Esophagus (tissue), 2 donors: ENCODE data around the gene TRMT61A. TPM values are rescaled to one million over a fixed set of nuclear protein-coding genes. Genes with fewer than 3 reads are reported as not detected.
"Not testable (repeated sequence)": the region's sequence is repeated elsewhere in the genome, so short reads cannot be mapped to it uniquely, and the experiment has no call there.

Source experiments
- H3K27ac ChIP-seq, 2 donors: one replicate each; pipeline ENCODE4 v1.5.1; 2013; ENCODE audit warnings: low read depth in 2 of 2, mild to moderate bottlenecking in 2 of 2, inconsistent platforms in 1 of 2, low read length in 1 of 2, moderate library complexity in 1 of 2
- H3K27me3 ChIP-seq, 2 donors: one replicate each; pipeline ENCODE4 v1.6.1; 2013; ENCODE audit warnings: low read length in 2 of 2, control low read depth in 1 of 2, mild to moderate bottlenecking in 1 of 2; ENCODE audit not compliant: insufficient read depth in 2 of 2, control insufficient read depth in 1 of 2
- H3K36me3 ChIP-seq, 2 donors: one replicate each; pipeline ENCODE4 v1.6.1; 2013; ENCODE audit warnings: low read length in 1 of 2; ENCODE audit not compliant: control insufficient read depth in 2 of 2, insufficient read depth in 2 of 2
- H3K4me1 ChIP-seq, 2 donors: one replicate each; pipeline ENCODE4 v1.6.1; 2013; ENCODE audit warnings: low read length in 1 of 2; ENCODE audit not compliant: control insufficient read depth in 2 of 2, insufficient read depth in 2 of 2
- H3K4me3 ChIP-seq, 2 donors: one replicate each; pipeline ENCODE4 v1.5.1; 2013; ENCODE audit warnings: low read length in 2 of 2, mild to moderate bottlenecking in 2 of 2, low read depth in 1 of 2, moderate library complexity in 1 of 2
- H3K9me3 ChIP-seq, 2 donors: one replicate each; pipeline ENCODE4 v1.6.1; 2013; ENCODE audit warnings: mild to moderate bottlenecking in 2 of 2, low read depth in 1 of 2, low read length in 1 of 2, moderate library complexity in 1 of 2; ENCODE audit not compliant: control insufficient read depth in 2 of 2, insufficient read depth in 1 of 2
- WGBS, 2 donors: extraction: QIAGEN DNeasy Blood & Tissue Kit; methylation state at CpG; one replicate each; pipeline ENCODE4 v1.1.7; 2013; 5-methylcytosine and 5-hydroxymethylcytosine counted together
- polyA plus RNA-seq, 2 donors: library from polyadenylated mRNA; stranded (reverse); fragments of 200-250 nt; gene quantifications; one replicate each; pipeline ENCODE4 v1.2.3, GENCODE V29; 2013
- donor health status: healthy with polysubstance abuse.
- donor health status: Bipolar disorder and iron deficiency.

Gene TRMT61A
- polyA plus RNA-seq, 2 donors = 11.0 to 11.5 TPM

DNA sequence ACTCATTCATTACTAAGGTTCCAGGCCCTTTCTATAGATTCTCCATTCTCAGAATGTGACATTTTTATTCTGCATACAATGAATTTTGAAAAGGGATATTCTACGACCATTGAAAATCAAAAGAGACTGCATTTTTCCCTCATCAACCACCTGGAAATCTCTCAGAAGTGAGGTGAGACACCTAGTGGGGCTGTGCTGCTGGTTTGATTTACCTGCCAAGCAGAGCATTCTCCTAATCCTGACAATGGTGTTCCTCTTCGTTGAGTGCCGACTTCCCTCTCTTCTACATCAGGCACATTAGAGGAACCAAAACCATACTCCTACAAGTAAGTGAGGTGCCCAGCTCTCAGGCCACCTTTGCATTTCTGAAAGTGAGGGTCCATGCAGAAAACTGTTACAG, 21.2 kb upstream of the TRMT61A start:
- Histone ChIP-seq H3K27me3 (no peaks in the 10 kb centered on the region), H3K4me1 (peaks cover 3 to 4% of the 10 kb centered on the region in 2 donors), H3K9me3 (no peaks in the 10 kb centered on the region), H3K36me3 (peaks cover 16 to 25% of the 10 kb centered on the region in 2 donors), H3K27ac (no peak overlapping the region), H3K4me3 (no peak overlapping the region)
- WGBS, 2 donors = 72 to 76% methylated on average over 3 of the region's 3 CpGs

DNA sequence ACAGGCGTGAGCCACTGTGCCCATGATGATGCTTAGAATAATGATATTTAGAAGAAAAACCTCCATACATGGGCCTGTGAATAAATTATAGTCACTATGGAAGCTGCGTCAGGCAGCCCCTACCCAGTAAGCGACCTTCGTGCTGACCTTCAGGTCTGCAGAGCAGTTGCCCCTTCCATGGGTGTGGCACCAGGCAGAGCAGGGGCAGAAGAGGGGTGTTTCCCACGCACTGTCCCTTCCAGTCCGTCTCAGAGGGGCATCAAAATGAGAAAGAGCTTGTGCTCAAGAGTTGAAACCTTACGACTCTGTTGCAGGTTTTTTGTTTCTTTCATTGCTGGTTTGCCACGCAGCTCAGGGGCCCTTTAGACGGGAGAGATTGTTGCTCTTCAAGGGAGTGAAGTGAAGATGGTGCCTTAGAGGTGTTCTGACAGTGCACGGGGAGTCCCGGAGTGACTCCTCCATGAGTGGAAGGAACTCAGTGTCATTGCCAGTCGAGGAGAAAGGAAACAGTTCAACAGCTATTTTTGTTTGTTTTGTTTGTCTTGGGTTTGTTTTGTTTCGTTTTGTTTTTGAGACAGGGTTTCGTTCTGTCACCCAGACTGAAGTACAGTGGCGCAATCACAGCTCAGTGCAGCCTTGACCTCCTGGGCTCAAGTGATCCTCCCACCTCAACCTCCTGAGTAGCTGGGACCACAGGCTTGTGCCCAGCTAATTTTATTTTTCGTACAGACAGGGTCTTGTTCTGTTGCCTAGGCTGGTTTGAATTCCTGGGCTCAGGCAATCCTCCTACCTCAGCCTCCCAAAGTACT, 20.3 kb upstream of the TRMT61A start:
- no peak overlapping the region for H3K4me3 ChIP-seq
- H3K9me3 ChIP-seq = no peaks in the 10 kb centered on the region
- peaks cover 14 to 20% of the 10 kb centered on the region in 2 donors for H3K36me3 ChIP-seq
- WGBS, 2 donors = 83 to 89% methylated on average over 16 of the region's 16 CpGs
- H3K27me3 ChIP-seq = no peaks in the 10 kb centered on the region
- H3K27ac ChIP-seq = no peak overlapping the region
- peaks cover 3 to 9% of the 10 kb centered on the region in 2 donors for H3K4me1 ChIP-seq

DNA sequence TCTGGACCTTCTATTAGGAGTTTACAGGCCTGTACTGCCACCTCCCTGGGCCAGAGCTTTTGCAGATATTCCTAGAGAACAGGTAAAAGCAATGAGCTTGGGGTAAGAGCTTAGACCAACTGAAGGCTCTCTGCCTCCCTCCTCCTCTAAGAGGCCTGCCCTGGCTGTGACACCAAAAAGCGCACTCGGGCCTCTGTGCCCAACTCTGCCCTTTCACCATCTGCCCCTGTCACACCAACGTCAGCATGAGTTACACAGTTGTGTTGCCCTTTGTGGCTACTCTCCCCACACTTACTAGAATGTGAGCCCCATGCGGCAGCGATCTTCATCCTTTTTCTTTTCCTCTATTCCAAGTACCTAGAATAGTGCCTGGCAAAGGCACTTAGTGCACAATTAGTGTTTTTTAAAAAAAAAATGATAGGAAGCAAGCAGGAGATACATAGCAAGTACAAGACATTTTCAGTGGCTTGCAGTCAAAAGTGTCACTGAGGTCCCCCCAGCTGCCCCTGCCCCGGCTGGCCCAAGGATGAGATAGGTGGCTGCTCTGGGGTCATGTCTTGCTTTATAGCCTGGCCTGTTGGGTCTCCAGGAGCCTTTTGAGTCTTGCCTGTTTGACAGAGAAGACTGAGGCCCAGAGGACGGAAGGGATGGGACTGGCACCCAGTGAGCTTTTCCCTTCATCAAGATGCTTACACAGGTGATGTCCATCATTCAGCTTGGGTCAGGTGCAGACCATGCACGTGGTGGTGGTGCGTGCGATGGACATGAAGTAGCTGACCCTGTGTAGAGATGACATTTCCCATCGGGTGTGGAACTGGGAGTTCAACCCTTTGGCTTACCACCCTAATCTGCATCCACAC, 18.9 kb upstream of the TRMT61A start:
- Histone ChIP-seq H3K4me1 (peaks cover 3 to 17% of the 10 kb centered on the region in 2 donors), H3K27me3 (no peaks in the 10 kb centered on the region), H3K4me3 (no peak overlapping the region), H3K27ac (no peak overlapping the region), H3K36me3 (peaks cover 13 to 15% of the 10 kb centered on the region in 2 donors), H3K9me3 (no peaks in the 10 kb centered on the region)
- WGBS, 2 donors = 85 to 88% methylated on average over 11 of the region's 11 CpGs

GRCh38 chr14:103510724-103511693, 18.0 kb upstream of the TRMT61A start:
- WGBS, 2 donors = 89 to 90% methylated on average over 26 of the region's 26 CpGs
- Histone ChIP-seq H3K27ac (no peak overlapping the region), H3K36me3 (peaks cover 8 to 11% of the 10 kb centered on the region in 2 donors), H3K4me3 (no peak overlapping the region), H3K4me1 (peaks cover 3 to 17% of the 10 kb centered on the region in 2 donors), H3K9me3 (no peaks in the 10 kb centered on the region), H3K27me3 (no peaks in the 10 kb centered on the region)

DNA sequence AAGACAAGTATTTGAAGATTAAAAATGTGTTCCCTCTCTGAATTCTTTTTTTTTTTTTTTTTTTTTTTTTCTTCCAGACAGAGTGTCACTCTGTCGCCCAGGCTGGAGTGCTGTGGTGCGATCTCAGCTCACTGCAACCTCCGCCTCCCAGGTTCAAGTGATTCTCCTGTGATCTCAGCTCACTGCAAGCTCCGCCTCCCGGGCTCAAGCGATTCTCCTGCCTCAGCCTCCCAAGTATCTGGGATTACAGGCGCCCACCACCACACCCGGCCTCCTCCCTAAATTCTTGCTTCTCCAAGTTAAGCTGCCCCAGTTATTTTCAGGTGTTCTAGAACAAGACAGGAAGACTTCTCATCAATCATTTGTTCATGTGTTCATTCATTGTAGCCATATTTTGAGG, 16.8 kb upstream of the TRMT61A start:
- whole genome bisulfite sequencing, 2 donors = 88 to 95% methylated on average over 8 of the region's 8 CpGs
- Histone ChIP-seq H3K4me1 (peaks cover 3 to 17% of the 10 kb centered on the region in 2 donors), H3K27ac (peak overlapping the region; percentile 74 to 96)
- not testable (repeated sequence) for H3K4me3 ChIP-seq, H3K9me3 ChIP-seq, H3K36me3 ChIP-seq, H3K27me3 ChIP-seq

- Histone ChIP-seq H3K27me3 (no peaks in the 10 kb centered on the region), H3K36me3 (peaks cover 7 to 8% of the 10 kb centered on the region in 2 donors), H3K27ac (peak overlapping the region; percentile 74 to 96), H3K4me3 (no peak overlapping the region), H3K4me1 (peaks cover 4 to 19% of the 10 kb centered on the region in 2 donors), H3K9me3 (no peaks in the 10 kb centered on the region)
- 33 to 34% methylated on average over 25 of the region's 25 CpGs for WGBS, 2 donors
Observed at GRCh38 chr14:103512701-103513611, 16.0 kb upstream of the TRMT61A start.

GRCh38 chr14:103514596-103515421, 14.2 kb upstream of the TRMT61A start:
- H3K4me3 ChIP-seq = no peak overlapping the region
- WGBS, 2 donors = 71% methylated on average over 18 of the region's 18 CpGs
- H3K36me3 ChIP-seq = peaks cover 6 to 7% of the 10 kb centered on the region in 2 donors
- H3K9me3 ChIP-seq = no peaks in the 10 kb centered on the region
- no peaks in the 10 kb centered on the region for H3K27me3 ChIP-seq
- peak overlapping the region in 1 of 2 donors; percentile 45 for H3K27ac ChIP-seq
- H3K4me1 ChIP-seq = peaks cover 9 to 33% of the 10 kb centered on the region in 2 donors
